ENCODE data around the gene ITFG1. TPM values are rescaled to one million over a fixed set of nuclear protein-coding genes. Genes with fewer than 3 reads are reported as not detected.

Gene ITFG1
- total and polyA plus RNA-seq, 11 donors, result 13.0 to 102 (median 70.1) TPM

GRCh38 chr16:47493381-47494337 lies 32.8 kb upstream of the ITFG1 start:
- peaks cover 0 to 16% (median 13%) of the 10 kb centered on the region in 9 donors for H3K36me3 ChIP-seq
- intact Hi-C loops (cut with DNase I), result loop anchor here in 2 of 10 donors (1.0 to 2.0 kb wide), 2 partner anchors 32 to 33 kb away; partner anchors contain the start of genes ITFG1 (in 2 of the 2) and PHKB (in 2 of the 2)
- 56 to 78% (median 60%) methylated on average over 9 of the region's 9 CpGs for WGBS, 4 donors
- H3K9me3 ChIP-seq, result peaks cover 0 to 32% (median 23%) of the 10 kb centered on the region in 12 donors
- peak overlapping the region in 9 of 12 donors; percentile 1 to 45 (median 27) for H3K4me3 ChIP-seq
- TF ChIP-seq, protein P1, sequence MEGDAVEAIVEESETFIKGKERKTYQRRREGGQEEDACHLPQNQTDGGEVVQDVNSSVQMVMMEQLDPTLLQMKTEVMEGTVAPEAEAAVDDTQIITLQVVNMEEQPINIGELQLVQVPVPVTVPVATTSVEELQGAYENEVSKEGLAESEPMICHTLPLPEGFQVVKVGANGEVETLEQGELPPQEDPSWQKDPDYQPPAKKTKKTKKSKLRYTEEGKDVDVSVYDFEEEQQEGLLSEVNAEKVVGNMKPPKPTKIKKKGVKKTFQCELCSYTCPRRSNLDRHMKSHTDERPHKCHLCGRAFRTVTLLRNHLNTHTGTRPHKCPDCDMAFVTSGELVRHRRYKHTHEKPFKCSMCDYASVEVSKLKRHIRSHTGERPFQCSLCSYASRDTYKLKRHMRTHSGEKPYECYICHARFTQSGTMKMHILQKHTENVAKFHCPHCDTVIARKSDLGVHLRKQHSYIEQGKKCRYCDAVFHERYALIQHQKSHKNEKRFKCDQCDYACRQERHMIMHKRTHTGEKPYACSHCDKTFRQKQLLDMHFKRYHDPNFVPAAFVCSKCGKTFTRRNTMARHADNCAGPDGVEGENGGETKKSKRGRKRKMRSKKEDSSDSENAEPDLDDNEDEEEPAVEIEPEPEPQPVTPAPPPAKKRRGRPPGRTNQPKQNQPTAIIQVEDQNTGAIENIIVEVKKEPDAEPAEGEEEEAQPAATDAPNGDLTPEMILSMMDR (IDR thresholded peaks at IDR 0.05), result no peak
- ATAC-seq (no peak), DNase-seq (no peak)
- no peaks in the 10 kb centered on the region for H3K27me3 ChIP-seq
- H3K27ac ChIP-seq, result peak overlapping the region; percentile 51 to 88 (median 77)
- H3K4me1 ChIP-seq, result peaks cover 5 to 36% (median 26%) of the 10 kb centered on the region in 12 donors

- H3K36me3 ChIP-seq, result peaks cover 0 to 6% (median 4%) of the 10 kb centered on the region in 9 donors
- DNase-seq (peak; percentile 88 to 92 (median 90)), ATAC-seq (peak; percentile 100)
- intact Hi-C loops (cut with DNase I), result loop anchor here in 1 of 10 donors (1.0 kb wide), 1 partner anchor 31 kb away; the partner anchor contains the start of genes ITFG1 and PHKB
- peaks cover 5 to 36% (median 26%) of the 10 kb centered on the region in 12 donors for H3K4me1 ChIP-seq
- H3K4me3 ChIP-seq, result peak overlapping the region in 9 of 12 donors; percentile 1 to 45 (median 28)
- H3K9me3 ChIP-seq, result peaks cover 0 to 41% (median 27%) of the 10 kb centered on the region in 12 donors
- peak overlapping the region; percentile 51 to 88 (median 77) for H3K27ac ChIP-seq
- TF ChIP-seq POLR2A (IDR thresholded peaks at IDR 0.05), result peak in 1 of 2 donors; percentile 69
- TF ChIP-seq, protein P1 (IDR thresholded peaks at IDR 0.05), result peak in 1 of 12 donors; percentile 8
- WGBS, 4 donors, result 55 to 70% (median 63%) methylated on average over 10 of the region's 10 CpGs
- H3K27me3 ChIP-seq, result no peaks in the 10 kb centered on the region
Observed at GRCh38 chr16:47492428-47493377, 31.8 kb upstream of the ITFG1 start.

GRCh38 chr16:47492036-47492427 lies 31.2 kb upstream of the ITFG1 start:
- intact Hi-C loops (cut with DNase I), result no loop called here
- Histone ChIP-seq H3K4me1 (peaks cover 5 to 36% (median 26%) of the 10 kb centered on the region in 12 donors), H3K27ac (peak overlapping the region; percentile 51 to 88 (median 77))

More at GRCh38 chr16:47492036-47492427, 31.2 kb upstream of the ITFG1 start:
- no peak for ATAC-seq
- no peaks in the 10 kb centered on the region for H3K27me3 ChIP-seq
- H3K36me3 ChIP-seq, result peaks cover 0 to 4% (median 0%) of the 10 kb centered on the region in 9 donors
- no peak for TF ChIP-seq POLR2A (IDR thresholded peaks at IDR 0.05)
- TF ChIP-seq, protein P1 (IDR thresholded peaks at IDR 0.05), result no peak
- no peak overlapping the region for H3K4me3 ChIP-seq
- 54 to 63% (median 60%) methylated on average over 1 of the region's 1 CpG for WGBS, 4 donors
- no peak for DNase-seq
- H3K9me3 ChIP-seq, result peaks cover 0 to 41% (median 27%) of the 10 kb centered on the region in 12 donors

All from heart left ventricle (tissue), 16 donors.